HG03460 (cell line): Measurements from ENCODE around the gene EXOC6B.

Experiments
- ATAC-seq: cut with Tn5 transposase; IDR thresholded peaks from one replicate; pipeline ENCODE4 v1.9.1; 2021; ENCODE audit not compliant: unreplicated experiment

The EXOC6B gene

DNA sequence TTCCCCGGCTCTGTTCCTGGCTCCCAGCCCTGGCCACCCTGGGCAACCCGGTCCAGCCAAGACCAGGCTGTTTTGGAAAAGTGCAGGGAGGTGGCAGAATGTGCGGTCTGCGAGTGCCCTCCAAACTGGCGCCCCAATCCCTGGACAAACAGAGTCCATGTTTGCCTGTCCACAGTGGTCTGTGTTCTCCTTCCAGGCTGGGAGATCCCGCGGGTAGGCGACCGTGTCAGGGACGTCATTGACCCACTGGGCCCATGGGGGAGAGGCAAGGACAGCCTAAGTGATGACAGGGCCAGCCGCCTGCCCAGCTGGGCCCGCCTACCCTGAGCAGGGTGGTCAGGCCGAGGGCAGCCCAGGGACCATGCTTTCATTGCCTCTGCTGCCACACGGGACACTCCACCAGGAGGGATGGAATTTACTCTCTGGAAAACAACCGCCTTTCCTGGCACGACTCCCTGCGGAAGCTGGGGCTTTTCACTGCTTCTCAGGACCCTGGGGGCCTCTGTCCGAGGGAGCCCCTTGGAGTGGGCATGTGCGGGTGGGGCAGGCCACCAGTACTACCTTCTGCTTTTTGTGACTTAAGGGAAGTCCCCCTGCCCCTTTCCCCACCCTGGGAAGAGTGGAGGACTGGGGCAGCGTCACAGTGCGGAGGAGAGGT is 698.3 kb downstream of the EXOC6B start:
- ATAC-seq: no peak

DNA sequence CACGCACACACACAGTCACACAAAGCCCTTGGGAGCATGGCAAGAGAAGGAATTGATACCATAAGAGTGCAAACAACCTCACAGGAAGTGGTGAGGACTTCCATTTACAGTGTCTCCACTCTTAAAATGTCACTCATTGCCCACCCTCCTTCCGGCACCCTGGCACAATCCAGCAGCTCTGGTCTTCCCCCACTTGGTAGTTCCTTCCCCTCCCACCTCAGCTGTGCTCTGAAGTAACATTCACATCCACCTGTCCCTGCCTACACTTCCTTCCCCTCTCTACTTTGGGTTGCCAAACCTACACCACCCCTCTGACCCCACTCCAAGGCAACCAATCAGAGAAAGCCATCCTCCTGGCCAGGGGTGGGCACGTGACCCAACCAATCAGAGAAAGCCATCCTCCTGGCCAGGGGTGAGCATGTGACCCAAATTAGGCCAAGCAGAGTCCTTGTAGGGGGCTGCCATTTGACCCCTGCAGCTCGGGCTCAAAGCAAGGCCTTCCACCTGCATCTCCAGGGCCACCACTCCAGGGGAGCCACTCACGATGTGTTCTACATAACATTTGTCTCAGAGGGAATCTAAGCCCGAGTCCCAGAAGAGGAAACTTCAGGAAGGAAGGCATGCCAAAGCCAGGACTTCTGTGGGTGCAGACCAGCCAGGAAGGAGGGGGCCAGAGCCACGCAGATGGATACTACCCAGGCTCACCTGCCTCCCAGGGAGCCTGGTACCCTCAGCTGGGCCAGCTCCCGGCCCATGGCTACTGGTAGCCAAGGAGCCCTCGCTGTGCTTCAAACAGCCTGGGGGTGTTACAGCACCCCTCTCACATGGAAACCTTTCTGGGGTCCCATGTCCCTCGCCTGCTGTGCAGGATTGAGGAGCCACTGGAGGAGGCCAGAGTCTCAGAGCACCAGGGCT is 699.4 kb downstream of the EXOC6B start:
- ATAC-seq: no peak
